Uterus (tissue), 4 donors: Measurements from ENCODE around the gene MYO1D. TPM values are rescaled to one million over a fixed set of nuclear protein-coding genes. Genes with fewer than 3 reads are reported as not detected.

Source experiments
- DNase-seq, 2 donors: peaks; one replicate each; pipeline ENCODE4 v3.0.0-alpha.2; 2019 to 2020
- H3K27ac ChIP-seq, 2 donors: fragments of 200-600 bp; sonication (generic); 1 replicate in 1 of 2; 2 replicates in 1 of 2; pipeline ENCODE4 v1.5.1; 2016 to 2018
- H3K27me3 ChIP-seq, 2 donors: fragments of 200-600 bp; sonication (generic); one replicate each; pipeline ENCODE4 v1.5.1; 2018 to 2019; ENCODE audit warnings: control low read depth in 1 of 2
- H3K36me3 ChIP-seq, 2 donors: fragments of 200-600 bp; sonication (generic); one replicate each; pipeline ENCODE4 v1.5.1; 2019; ENCODE audit warnings: control low read depth in 1 of 2
- H3K4me1 ChIP-seq, 2 donors: fragments of 200-600 bp; sonication (generic); one replicate each; pipeline ENCODE4 v1.5.1; 2018 to 2019; ENCODE audit warnings: control low read depth in 1 of 2
- H3K4me3 ChIP-seq, 2 donors: fragments of 200-600 bp; sonication (generic); 1 replicate in 1 of 2; 2 replicates in 1 of 2; pipeline ENCODE4 v1.5.1; 2018 to 2019; ENCODE audit warnings: mild to moderate bottlenecking in 1 of 2
- H3K9me3 ChIP-seq, 2 donors: fragments of 200-600 bp; sonication (generic); one replicate each; pipeline ENCODE4 v1.5.1; 2019; ENCODE audit warnings: control low read depth in 1 of 2
- POLR2A ChIP-seq, 2 donors: fragments of 450-650 bp; IDR thresholded peaks; one replicate each; pipeline ENCODE4 v1.6.1; 2016; ENCODE audit warnings: antibody characterized with exemption in 2 of 2, mild to moderate bottlenecking in 1 of 2, moderate library complexity in 1 of 2
- intact Hi-C: fragments of 100-400 bp; cut with DNase I; formaldehyde crosslinking; loops from one replicate; pipeline ENCODE4 v1.15.1; 2023; ENCODE audit warnings: low total_unique reads
- total RNA-seq, 4 donors: library from RNA; depleted of rRNA in 3 of 4; stranded (reverse); fragments of >200 nt in 3 of 4; gene quantifications; one replicate each; pipeline versions ENCODE4 v1.1.0 to v1.2.4, GENCODE V29; 2014 to 2023
- TF ChIP-seq, protein P1 (sequence below), 4 experiments: fragments of 200-600 bp in 2 of 4; fragments of 450-650 bp in 2 of 4; sonication (generic) in 2 of 4; IDR thresholded peaks; one replicate each; pipeline ENCODE4 v1.5.1; 2016 to 2019; ENCODE audit warnings: antibody characterized with exemption in 4 of 4, mild to moderate bottlenecking in 2 of 4, moderate library complexity in 1 of 4
- donor health status: DM: yes; HTN: yes; CAD: no.

Gene MYO1D
- total RNA-seq, 4 donors from 2014 or later = 20.4 to 55.2 (median 30.6) TPM

DNA sequence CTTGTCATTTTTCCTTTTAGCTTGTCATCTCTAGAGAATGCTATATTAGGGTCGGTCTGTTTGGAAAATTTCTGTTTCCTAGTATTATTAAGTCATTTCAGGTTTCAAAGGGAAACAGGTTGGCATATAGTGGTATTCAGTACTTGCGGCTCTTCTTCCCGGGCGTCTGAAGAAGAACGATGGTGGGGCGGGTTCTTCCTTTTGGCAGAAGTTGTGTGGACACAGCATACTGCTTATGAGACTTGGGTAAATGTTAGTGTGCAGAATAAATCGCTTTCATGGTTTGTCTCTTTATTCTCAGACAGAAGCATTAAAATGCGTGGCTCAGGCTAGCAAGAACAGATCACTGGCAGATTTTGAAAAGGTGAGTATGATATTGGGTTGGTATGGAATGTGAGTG is 399.7 kb downstream of the MYO1D start:
- Histone ChIP-seq H3K27me3 (no peaks in the 10 kb centered on the region), H3K4me1 (no peaks in the 10 kb centered on the region), H3K4me3 (no peak overlapping the region), H3K36me3 (no peaks in the 10 kb centered on the region), H3K9me3 (no peaks in the 10 kb centered on the region), H3K27ac (no peak overlapping the region)
- no peak for DNase-seq
- intact Hi-C loops = no loop called here
- TF ChIP-seq POLR2A (IDR thresholded peaks at IDR 0.05) = no peak
- TF ChIP-seq, protein P1, sequence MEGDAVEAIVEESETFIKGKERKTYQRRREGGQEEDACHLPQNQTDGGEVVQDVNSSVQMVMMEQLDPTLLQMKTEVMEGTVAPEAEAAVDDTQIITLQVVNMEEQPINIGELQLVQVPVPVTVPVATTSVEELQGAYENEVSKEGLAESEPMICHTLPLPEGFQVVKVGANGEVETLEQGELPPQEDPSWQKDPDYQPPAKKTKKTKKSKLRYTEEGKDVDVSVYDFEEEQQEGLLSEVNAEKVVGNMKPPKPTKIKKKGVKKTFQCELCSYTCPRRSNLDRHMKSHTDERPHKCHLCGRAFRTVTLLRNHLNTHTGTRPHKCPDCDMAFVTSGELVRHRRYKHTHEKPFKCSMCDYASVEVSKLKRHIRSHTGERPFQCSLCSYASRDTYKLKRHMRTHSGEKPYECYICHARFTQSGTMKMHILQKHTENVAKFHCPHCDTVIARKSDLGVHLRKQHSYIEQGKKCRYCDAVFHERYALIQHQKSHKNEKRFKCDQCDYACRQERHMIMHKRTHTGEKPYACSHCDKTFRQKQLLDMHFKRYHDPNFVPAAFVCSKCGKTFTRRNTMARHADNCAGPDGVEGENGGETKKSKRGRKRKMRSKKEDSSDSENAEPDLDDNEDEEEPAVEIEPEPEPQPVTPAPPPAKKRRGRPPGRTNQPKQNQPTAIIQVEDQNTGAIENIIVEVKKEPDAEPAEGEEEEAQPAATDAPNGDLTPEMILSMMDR (IDR thresholded peaks at IDR 0.05) = no peak

DNA sequence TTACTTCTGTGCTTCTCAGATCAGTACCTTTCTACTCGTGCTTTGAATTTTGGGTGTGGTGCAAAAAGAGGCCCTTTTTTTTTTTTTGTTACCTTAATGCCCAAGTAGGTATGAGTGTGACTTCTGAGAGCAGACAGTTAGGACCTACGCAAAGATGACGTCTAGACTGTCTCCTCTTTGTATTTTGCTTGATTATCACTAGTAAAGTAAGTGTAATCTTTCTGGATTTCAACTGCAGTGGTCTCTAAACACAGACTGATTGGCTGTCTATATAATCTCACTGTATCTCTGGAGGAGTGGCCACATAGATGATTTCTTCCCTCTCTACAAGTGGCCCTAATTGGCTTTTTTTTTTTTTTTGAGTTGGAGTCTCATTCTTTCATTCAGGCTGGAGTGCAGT is 401.7 kb downstream of the MYO1D start:
- H3K36me3 ChIP-seq = no peaks in the 10 kb centered on the region
- H3K27me3 ChIP-seq = no peaks in the 10 kb centered on the region
- H3K4me3 ChIP-seq = no peak overlapping the region
- no peak for TF ChIP-seq POLR2A (IDR thresholded peaks at IDR 0.05)
- TF ChIP-seq, protein P1 (IDR thresholded peaks at IDR 0.05) = no peak
- no peak overlapping the region for H3K27ac ChIP-seq
- DNase-seq = no peak
- H3K9me3 ChIP-seq = no peaks in the 10 kb centered on the region
- H3K4me1 ChIP-seq = no peaks in the 10 kb centered on the region
- intact Hi-C loops = no loop called here

DNA sequence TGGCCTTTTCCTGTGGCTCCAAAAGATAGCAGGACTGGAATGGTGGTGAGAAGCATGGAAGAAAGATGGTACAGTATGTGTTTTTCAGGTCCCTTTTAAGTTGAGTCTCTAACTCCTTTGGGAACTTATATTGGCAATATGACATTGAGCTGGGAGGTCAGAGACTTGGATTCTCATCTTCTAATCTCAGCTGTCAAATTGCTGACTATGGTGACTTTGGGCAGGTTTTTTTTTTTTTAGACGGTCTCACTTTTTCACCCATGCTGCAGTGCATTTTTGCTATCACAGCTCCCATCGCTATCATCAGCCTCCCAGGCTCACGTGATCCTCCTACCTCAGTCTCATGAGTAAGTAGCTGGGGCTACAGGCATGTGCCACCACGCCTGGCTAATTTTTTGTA is 405.3 kb downstream of the MYO1D start:
- TF ChIP-seq POLR2A (IDR thresholded peaks at IDR 0.05) = no peak
- TF ChIP-seq, protein P1 (IDR thresholded peaks at IDR 0.05) = no peak
- DNase-seq = no peak
- no peak overlapping the region for H3K27ac ChIP-seq
- no peaks in the 10 kb centered on the region for H3K27me3 ChIP-seq
- intact Hi-C loops = no loop called here
- no peak overlapping the region for H3K4me3 ChIP-seq
- H3K4me1 ChIP-seq = no peaks in the 10 kb centered on the region
- no peaks in the 10 kb centered on the region for H3K9me3 ChIP-seq
- no peaks in the 10 kb centered on the region for H3K36me3 ChIP-seq

DNA sequence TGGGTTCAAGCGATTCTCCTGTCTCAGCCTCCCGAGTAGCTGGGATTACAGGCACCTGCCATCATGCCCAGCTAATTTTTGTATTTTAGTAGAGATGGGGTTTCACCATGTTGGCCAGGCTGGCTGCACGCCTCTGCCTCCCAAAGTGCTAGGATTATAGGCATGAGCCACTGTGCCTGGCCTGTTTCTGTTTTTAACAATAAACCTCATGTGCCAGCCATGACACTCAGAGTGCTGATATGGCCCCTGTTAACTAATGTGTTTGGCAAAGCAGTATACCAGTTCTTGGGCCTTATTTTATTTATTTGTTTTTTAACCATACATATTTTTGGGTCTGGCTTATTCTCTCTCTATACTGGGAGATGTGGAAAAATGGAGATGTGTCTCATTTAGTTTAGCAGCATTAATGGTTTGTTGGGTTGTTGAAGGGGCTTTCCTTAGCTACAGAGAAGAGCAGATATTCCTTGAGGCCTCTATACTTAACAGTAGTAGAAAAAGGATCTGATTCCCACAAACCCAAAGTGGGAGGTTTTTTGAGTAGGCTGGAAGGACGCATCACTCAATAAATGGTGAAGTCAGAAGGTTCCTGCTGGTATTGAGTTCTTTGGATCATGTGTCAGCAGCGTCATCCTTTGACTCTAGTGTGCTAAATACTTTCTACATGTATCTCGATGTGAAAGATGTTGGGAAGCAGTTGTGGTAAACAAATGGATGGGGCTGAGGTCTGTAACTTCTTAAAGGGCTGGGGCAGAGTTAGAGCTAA is 406.3 kb downstream of the MYO1D start:
- Histone ChIP-seq H3K4me1 (no peaks in the 10 kb centered on the region), H3K9me3 (no peaks in the 10 kb centered on the region), H3K27me3 (no peaks in the 10 kb centered on the region), H3K36me3 (no peaks in the 10 kb centered on the region), H3K27ac (no peak overlapping the region), H3K4me3 (no peak overlapping the region)
- TF ChIP-seq POLR2A (IDR thresholded peaks at IDR 0.05) = no peak
- TF ChIP-seq, protein P1 (IDR thresholded peaks at IDR 0.05) = no peak
- intact Hi-C loops = no loop called here
- no peak for DNase-seq

DNA sequence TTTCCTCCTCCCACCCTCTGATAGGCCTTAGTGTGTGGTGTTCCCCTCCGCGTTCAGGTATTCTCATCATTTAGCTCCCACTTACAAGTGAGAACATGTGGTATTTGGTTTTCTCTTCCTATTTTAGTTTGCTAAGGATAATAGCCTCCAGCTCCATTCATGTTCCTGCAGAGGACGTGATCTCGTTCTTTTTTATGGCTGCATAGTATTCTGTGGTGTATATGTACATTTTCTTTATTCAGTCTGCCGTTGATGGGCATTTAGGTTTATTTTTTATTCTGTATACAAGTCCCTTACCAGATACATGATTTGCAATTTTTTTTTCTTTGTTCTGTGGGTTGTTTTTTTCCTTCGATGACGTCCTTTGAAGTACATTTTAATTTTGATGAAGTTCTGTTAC is 409.0 kb downstream of the MYO1D start:
- Histone ChIP-seq H3K4me3 (no peak overlapping the region), H3K27ac (no peak overlapping the region), H3K27me3 (no peaks in the 10 kb centered on the region), H3K36me3 (no peaks in the 10 kb centered on the region), H3K4me1 (no peaks in the 10 kb centered on the region), H3K9me3 (no peaks in the 10 kb centered on the region)
- DNase-seq = no peak
- no peak for TF ChIP-seq POLR2A (IDR thresholded peaks at IDR 0.05)
- TF ChIP-seq, protein P1 (IDR thresholded peaks at IDR 0.05) = no peak
- intact Hi-C loops = no loop called here
